ENCODE measurements around the gene C22orf39.

DNA sequence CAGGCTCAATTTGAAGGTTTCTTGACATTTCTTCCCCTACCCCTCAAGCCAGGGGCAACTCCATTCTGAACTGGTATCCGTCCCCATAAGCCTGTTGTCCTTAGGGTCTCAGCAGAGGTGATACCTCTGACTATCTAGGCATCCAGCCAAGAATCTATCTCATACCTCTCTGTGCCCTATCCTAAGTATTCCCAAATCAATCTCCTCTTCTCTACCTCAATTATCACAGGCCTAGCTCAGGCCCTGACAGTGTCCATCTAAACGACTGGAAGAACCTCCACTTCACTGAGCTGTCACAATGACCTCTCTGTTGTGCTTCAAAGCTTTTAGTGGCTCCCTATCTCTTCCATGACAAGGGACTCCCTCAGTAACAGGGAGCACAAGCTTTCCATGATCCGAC, 42.8 kb downstream of the C22orf39 start:
- TF ChIP-seq HNF4G (IDR thresholded peaks at IDR 0.05) (no peak), RAD21 (IDR thresholded peaks at IDR 0.05) (no peak), YY1 (IDR thresholded peaks at IDR 0.05) (no peak), JUND (IDR thresholded peaks at IDR 0.05) (no peak), TAF1 (conservative IDR thresholded peaks at IDR 0.05) (no peak), GABPA (IDR thresholded peaks at IDR 0.05 in 1 of 2, conservative IDR thresholded peaks at IDR 0.05 in 1 of 2) (no peak), SP1 (IDR thresholded peaks at IDR 0.05) (no peak), HNF4A (conservative IDR thresholded peaks at IDR 0.05) (no peak), EGR1 (IDR thresholded peaks at IDR 0.05; ENCODE audit: low read depth in 2 of 2) (no peak), NR2F2 (IDR thresholded peaks at IDR 0.05) (no peak), FOXA1 (IDR thresholded peaks at IDR 0.05) (no peak)
- TF ChIP-seq, protein P1, sequence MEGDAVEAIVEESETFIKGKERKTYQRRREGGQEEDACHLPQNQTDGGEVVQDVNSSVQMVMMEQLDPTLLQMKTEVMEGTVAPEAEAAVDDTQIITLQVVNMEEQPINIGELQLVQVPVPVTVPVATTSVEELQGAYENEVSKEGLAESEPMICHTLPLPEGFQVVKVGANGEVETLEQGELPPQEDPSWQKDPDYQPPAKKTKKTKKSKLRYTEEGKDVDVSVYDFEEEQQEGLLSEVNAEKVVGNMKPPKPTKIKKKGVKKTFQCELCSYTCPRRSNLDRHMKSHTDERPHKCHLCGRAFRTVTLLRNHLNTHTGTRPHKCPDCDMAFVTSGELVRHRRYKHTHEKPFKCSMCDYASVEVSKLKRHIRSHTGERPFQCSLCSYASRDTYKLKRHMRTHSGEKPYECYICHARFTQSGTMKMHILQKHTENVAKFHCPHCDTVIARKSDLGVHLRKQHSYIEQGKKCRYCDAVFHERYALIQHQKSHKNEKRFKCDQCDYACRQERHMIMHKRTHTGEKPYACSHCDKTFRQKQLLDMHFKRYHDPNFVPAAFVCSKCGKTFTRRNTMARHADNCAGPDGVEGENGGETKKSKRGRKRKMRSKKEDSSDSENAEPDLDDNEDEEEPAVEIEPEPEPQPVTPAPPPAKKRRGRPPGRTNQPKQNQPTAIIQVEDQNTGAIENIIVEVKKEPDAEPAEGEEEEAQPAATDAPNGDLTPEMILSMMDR (IDR thresholded peaks at IDR 0.05; ENCODE audit: low read depth, low read length, missing input control): no peak
- TF ChIP-seq, protein P2, sequence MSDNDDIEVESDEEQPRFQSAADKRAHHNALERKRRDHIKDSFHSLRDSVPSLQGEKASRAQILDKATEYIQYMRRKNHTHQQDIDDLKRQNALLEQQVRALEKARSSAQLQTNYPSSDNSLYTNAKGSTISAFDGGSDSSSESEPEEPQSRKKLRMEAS (IDR thresholded peaks at IDR 0.05): no peak
- TF ChIP-seq, protein P3, sequence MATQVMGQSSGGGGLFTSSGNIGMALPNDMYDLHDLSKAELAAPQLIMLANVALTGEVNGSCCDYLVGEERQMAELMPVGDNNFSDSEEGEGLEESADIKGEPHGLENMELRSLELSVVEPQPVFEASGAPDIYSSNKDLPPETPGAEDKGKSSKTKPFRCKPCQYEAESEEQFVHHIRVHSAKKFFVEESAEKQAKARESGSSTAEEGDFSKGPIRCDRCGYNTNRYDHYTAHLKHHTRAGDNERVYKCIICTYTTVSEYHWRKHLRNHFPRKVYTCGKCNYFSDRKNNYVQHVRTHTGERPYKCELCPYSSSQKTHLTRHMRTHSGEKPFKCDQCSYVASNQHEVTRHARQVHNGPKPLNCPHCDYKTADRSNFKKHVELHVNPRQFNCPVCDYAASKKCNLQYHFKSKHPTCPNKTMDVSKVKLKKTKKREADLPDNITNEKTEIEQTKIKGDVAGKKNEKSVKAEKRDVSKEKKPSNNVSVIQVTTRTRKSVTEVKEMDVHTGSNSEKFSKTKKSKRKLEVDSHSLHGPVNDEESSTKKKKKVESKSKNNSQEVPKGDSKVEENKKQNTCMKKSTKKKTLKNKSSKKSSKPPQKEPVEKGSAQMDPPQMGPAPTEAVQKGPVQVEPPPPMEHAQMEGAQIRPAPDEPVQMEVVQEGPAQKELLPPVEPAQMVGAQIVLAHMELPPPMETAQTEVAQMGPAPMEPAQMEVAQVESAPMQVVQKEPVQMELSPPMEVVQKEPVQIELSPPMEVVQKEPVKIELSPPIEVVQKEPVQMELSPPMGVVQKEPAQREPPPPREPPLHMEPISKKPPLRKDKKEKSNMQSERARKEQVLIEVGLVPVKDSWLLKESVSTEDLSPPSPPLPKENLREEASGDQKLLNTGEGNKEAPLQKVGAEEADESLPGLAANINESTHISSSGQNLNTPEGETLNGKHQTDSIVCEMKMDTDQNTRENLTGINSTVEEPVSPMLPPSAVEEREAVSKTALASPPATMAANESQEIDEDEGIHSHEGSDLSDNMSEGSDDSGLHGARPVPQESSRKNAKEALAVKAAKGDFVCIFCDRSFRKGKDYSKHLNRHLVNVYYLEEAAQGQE (IDR thresholded peaks at IDR 0.05): no peak

Measured in liver (tissue), 3 donors.